Colonic mucosa (tissue), 4 donors: ENCODE data around the gene PPP4R4. TPM values are rescaled to one million over a fixed set of nuclear protein-coding genes. Genes with fewer than 3 reads are reported as not detected.

Source experiments
- DNase-seq: peaks from one replicate; pipeline ENCODE4 v3.0.0-alpha.2; 2020
- H3K27ac ChIP-seq: fragments of 200-600 bp; one replicate; pipeline ENCODE4 v1.8.0; 2021
- H3K27me3 ChIP-seq: fragments of 200-600 bp; one replicate; pipeline ENCODE4 v1.8.0; 2021
- H3K36me3 ChIP-seq: fragments of 200-600 bp; one replicate; pipeline ENCODE4 v1.8.0; 2021
- H3K4me1 ChIP-seq: fragments of 200-600 bp; one replicate; pipeline ENCODE4 v1.8.0; 2021; ENCODE audit warnings: mild to moderate bottlenecking
- H3K4me3 ChIP-seq: fragments of 200-600 bp; one replicate; pipeline ENCODE4 v1.8.0; 2021
- H3K9ac ChIP-seq, 2 donors: one replicate each; pipeline ENCODE4 v1.7.0; 2013; ENCODE audit warnings: control low read depth in 2 of 2, low read depth in 2 of 2, low read length in 2 of 2
- H3K9me3 ChIP-seq: fragments of 200-600 bp; one replicate; pipeline ENCODE4 v1.8.0; 2021
- intact Hi-C: fragments of 100-400 bp; cut with DNase I; formaldehyde crosslinking; loops from one replicate; pipeline ENCODE4 v1.14.1; 2022
- total RNA-seq, 2 donors: library from RNA; stranded (reverse); fragmentation: NEBNext Ultra II Directional in 1 of 2; extraction: Animal tissue kit (Norgen Biotek cat#: 25700) in 1 of 2; gene quantifications; one replicate each; pipeline ENCODE4 v1.2.1, GENCODE V29; 2021
- TF ChIP-seq, protein P1 (sequence below): fragments of 200-600 bp; IDR thresholded peaks from one replicate; pipeline ENCODE4 v1.8.0; 2022; ENCODE audit warnings: antibody characterized with exemption, mild to moderate bottlenecking
- donor health status: healthy.
- donor health status: DM: no; HTN: no; CAD: no.
- donor health status: DM: no; HTN: no; CAD: no.

The PPP4R4 gene
- total RNA-seq, 2 donors from 2014 or later = 0.27 TPM; not detected in 1

DNA sequence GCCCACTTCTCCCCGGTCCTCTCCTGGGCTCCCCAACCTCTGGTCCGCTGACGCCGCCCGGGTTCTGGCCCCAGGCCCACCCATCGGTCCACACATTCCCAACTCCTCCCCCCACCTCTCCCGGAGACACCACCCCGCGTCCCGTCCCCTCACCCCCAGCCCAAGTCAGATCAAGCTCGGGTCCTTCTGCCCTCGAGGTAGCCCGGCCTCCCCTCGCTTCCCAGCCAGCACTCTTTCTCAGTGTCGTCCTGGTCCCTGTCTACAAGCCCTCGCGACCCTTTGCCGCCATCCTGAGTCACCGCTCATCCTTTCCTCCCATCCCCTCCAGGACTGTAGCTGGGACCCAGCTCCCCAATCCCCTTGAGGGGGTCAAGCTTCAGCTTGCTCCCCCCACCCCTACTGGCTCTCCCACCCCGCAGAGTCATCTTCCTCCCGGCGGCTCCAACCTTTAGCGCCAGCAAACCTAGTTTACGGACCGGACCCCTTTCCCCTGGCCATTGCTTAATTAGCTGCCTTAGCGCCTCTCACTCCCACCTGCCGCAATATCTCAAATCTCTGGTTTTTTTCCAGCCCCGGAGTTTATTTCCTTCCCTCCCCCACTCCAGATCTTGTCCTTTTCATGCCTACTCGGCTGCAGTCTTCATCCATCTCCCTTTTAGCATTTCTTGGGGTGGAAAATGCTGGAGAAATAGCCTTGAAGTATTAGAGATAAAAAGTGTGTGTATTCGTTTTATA lies 1.1 kb downstream of the PPP4R4 start:
- no peak overlapping the region for H3K27ac ChIP-seq

DNA sequence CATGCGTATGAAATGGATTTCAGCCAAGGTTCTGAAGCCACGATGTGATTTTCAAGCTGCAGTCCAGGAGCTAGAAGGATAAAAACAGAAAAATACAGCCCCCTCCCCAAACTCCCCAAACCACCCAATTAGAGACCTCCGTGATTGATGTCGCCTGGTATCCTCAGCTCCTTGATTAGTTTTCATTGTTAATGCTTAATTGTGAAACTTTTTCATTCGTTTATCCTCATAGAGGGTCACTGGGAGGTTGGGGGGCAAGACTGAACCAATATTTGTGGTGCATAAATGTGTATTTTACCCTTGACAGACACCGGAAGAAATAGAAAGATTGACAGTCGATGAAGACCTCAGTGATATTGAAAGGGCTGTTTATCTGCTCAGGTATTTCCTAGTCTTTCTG lies 1.6 kb downstream of the PPP4R4 start:
- no peak for DNase-seq
- Histone ChIP-seq H3K27me3 (peaks cover 27% of the 10 kb centered on the region), H3K27ac (no peak overlapping the region), H3K4me3 (no peak overlapping the region), H3K36me3 (no peaks in the 10 kb centered on the region), H3K9me3 (no peaks in the 10 kb centered on the region), H3K4me1 (no peaks in the 10 kb centered on the region), H3K9ac (no peak overlapping the region)
- intact Hi-C loops = loop anchor here (5.0 kb wide), 2 partner anchors 38 to 138 kb away; no protein-coding TSS in a partner anchor
- TF ChIP-seq, protein P1, sequence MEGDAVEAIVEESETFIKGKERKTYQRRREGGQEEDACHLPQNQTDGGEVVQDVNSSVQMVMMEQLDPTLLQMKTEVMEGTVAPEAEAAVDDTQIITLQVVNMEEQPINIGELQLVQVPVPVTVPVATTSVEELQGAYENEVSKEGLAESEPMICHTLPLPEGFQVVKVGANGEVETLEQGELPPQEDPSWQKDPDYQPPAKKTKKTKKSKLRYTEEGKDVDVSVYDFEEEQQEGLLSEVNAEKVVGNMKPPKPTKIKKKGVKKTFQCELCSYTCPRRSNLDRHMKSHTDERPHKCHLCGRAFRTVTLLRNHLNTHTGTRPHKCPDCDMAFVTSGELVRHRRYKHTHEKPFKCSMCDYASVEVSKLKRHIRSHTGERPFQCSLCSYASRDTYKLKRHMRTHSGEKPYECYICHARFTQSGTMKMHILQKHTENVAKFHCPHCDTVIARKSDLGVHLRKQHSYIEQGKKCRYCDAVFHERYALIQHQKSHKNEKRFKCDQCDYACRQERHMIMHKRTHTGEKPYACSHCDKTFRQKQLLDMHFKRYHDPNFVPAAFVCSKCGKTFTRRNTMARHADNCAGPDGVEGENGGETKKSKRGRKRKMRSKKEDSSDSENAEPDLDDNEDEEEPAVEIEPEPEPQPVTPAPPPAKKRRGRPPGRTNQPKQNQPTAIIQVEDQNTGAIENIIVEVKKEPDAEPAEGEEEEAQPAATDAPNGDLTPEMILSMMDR = no peak

More for the DNA sequence above, 1.1 kb downstream of the PPP4R4 start:
- peaks cover 27% of the 10 kb centered on the region for H3K27me3 ChIP-seq
- TF ChIP-seq, protein P1 = no peak
- no peak overlapping the region for H3K4me3 ChIP-seq
- no peaks in the 10 kb centered on the region for H3K9me3 ChIP-seq
- no peak overlapping the region for H3K9ac ChIP-seq
- DNase-seq = no peak
- intact Hi-C loops = loop anchor here (5.0 kb wide), 2 partner anchors 38 to 138 kb away; no protein-coding TSS in a partner anchor
- no peaks in the 10 kb centered on the region for H3K36me3 ChIP-seq
- no peaks in the 10 kb centered on the region for H3K4me1 ChIP-seq

DNA sequence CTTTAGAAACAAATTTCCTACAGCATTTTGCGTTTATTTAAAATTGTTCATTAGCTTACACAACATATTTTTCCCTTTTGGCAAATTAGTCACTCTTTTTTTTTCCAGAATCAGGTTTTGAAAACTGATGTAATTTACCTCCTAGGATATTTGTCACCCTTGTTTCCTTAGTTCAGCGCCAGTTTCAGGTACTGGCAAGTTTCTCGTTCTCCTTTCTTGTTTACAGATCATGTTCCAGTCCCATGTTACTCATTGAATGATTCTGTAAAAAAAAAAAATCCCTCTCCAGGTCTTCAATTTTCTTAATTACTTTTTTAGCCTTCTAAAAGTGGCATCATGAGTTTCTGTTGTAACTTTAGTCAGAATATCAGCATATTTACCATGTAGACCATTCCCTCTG lies 2.7 kb downstream of the PPP4R4 start:
- H3K9me3 ChIP-seq = no peaks in the 10 kb centered on the region
- no peak overlapping the region for H3K27ac ChIP-seq
- DNase-seq = no peak
- no peak overlapping the region for H3K4me3 ChIP-seq
- no peaks in the 10 kb centered on the region for H3K36me3 ChIP-seq
- no peaks in the 10 kb centered on the region for H3K4me1 ChIP-seq
- peaks cover 27% of the 10 kb centered on the region for H3K27me3 ChIP-seq
- TF ChIP-seq, protein P1 = no peak
- intact Hi-C loops = loop anchor here (5.0 kb wide), 2 partner anchors 40 to 140 kb away; no protein-coding TSS in a partner anchor
- no peak overlapping the region for H3K9ac ChIP-seq

DNA sequence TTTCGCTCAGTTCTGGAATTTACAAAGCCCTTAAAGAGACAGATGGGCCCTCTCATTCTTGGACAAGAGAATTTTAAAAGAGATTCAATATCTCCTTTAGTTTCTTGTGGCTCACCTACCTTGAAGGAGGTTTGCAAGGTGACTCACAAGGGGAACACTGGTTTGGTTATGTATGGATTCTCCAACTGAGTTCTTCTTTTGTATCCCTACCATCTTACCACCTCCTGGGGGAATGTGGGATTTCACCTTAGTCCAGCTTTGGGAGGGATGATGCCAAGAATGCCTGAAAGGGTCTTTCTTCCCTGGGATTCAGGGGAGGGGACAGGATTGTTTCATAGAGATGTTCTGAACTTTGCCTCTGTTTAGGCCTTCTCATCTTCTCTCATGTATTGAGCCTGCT lies 3.7 kb downstream of the PPP4R4 start:
- H3K4me1 ChIP-seq = no peaks in the 10 kb centered on the region
- H3K9me3 ChIP-seq = no peaks in the 10 kb centered on the region
- peaks cover 27% of the 10 kb centered on the region for H3K27me3 ChIP-seq
- H3K9ac ChIP-seq = no peak overlapping the region
- TF ChIP-seq, protein P1 = no peak
- no peak for DNase-seq
- no peaks in the 10 kb centered on the region for H3K36me3 ChIP-seq
- no peak overlapping the region for H3K27ac ChIP-seq
- H3K4me3 ChIP-seq = no peak overlapping the region
- intact Hi-C loops = loop anchor here (5.0 kb wide), 2 partner anchors 41 to 141 kb away; no protein-coding TSS in a partner anchor

DNA sequence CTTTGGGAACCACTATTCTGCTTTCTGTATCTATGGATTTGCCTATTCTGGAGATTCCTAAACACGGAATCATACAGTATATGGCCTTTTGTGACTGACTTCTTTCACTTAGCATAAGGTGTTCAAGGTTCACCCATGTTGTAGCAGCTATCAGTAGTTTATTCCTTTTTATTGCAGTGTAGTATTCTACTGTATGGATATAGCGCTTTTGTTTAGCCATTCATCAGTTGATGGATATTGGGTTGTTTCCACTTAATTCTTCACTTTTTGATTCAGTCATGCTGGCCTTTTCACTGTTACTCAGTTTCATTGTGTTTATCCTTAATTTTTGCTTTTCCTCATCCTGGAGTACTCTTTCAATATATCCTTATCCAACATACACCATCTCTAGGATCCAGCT lies 5.1 kb downstream of the PPP4R4 start:
- H3K27me3 ChIP-seq = peaks cover 27% of the 10 kb centered on the region
- H3K9me3 ChIP-seq = no peaks in the 10 kb centered on the region
- intact Hi-C loops = loop anchor here (5.0 kb wide), 2 partner anchors 42 to 142 kb away; no protein-coding TSS in a partner anchor
- H3K4me1 ChIP-seq = no peaks in the 10 kb centered on the region
- no peak overlapping the region for H3K27ac ChIP-seq
- H3K9ac ChIP-seq = no peak overlapping the region
- no peak for DNase-seq
- TF ChIP-seq, protein P1 = no peak
- H3K4me3 ChIP-seq = no peak overlapping the region
- H3K36me3 ChIP-seq = no peaks in the 10 kb centered on the region
